Keratinocyte (primary cell): ENCODE measurements around the gene CHTOP. TPM values are rescaled to one million over a fixed set of nuclear protein-coding genes. Genes with fewer than 3 reads are reported as not detected.

Experiments
- DNase-seq: peaks from one replicate; pipeline ENCODE4 v3.0.0-alpha.2; 2011; ENCODE audit warnings: low read depth, missing footprints, low spot score
- FAIRE-seq: peaks from 2 replicates; lab custom pipeline; 2011; peaks lifted over from hg19 to GRCh38; lab: Jason Lieb, UNC
- H2AFZ ChIP-seq: 2 replicates; pipeline ENCODE4 v1.6.0; 2012; ENCODE audit warnings: low read length, control low read depth, inconsistent platforms; ENCODE audit not compliant: control insufficient read depth
- H3K27ac ChIP-seq: 2 replicates; pipeline ENCODE4 v1.5.1; 2011; ENCODE audit warnings: low read length; ENCODE audit not compliant: control insufficient read depth, insufficient read depth
- H3K27me3 ChIP-seq: 3 replicates; pipeline ENCODE4 v1.6.0; 2011; ENCODE audit warnings: low read length; ENCODE audit not compliant: control insufficient read depth, insufficient read depth; ENCODE audit errors: extremely low read depth
- H3K36me3 ChIP-seq, 2 experiments: 2 replicates in 1 of 2; 3 replicates in 1 of 2; pipeline ENCODE4 v1.5.1; 2011; ENCODE audit warnings: low read length in 2 of 2, mild to moderate bottlenecking in 1 of 2; ENCODE audit not compliant: control insufficient read depth in 2 of 2, insufficient read depth in 2 of 2; ENCODE audit errors: extremely low read depth in 1 of 2
- H3K4me1 ChIP-seq: 3 replicates; pipeline ENCODE4 v1.5.1; 2011; ENCODE audit warnings: low read length; ENCODE audit not compliant: control insufficient read depth, insufficient read depth; ENCODE audit errors: extremely low read depth
- H3K4me2 ChIP-seq: 3 replicates; pipeline ENCODE4 v1.6.0; 2011; ENCODE audit warnings: low read depth, low read length; ENCODE audit not compliant: control insufficient read depth, insufficient read depth; ENCODE audit errors: extremely low read depth
- H3K4me3 ChIP-seq, 3 experiments: fragments of 200-600 bp in 1 of 3; sonication (generic) in 1 of 3; 2 replicates in 2 of 3; 3 replicates in 1 of 3; pipeline ENCODE4 v1.5.1; 2011 to 2016; ENCODE audit warnings: low read length in 3 of 3, mild to moderate bottlenecking in 3 of 3, control low read depth in 2 of 3, inconsistent platforms in 1 of 3, low read depth in 1 of 3, mixed read lengths in 1 of 3, mixed run types in 1 of 3, moderate library complexity in 1 of 3; ENCODE audit not compliant: control insufficient read depth in 2 of 3, insufficient read depth in 2 of 3; ENCODE audit errors: extremely low read depth in 1 of 3
- H3K79me2 ChIP-seq: 2 replicates; pipeline ENCODE4 v1.6.0; 2012; ENCODE audit warnings: low read length; ENCODE audit not compliant: control insufficient read depth, insufficient read depth
- H3K9ac ChIP-seq: 3 replicates; pipeline ENCODE4 v1.6.0; 2011; ENCODE audit warnings: low read length; ENCODE audit not compliant: control insufficient read depth, insufficient read depth; ENCODE audit errors: extremely low read depth
- H3K9me1 ChIP-seq: 3 replicates; pipeline ENCODE4 v1.6.0; 2011; ENCODE audit warnings: low read length; ENCODE audit not compliant: control insufficient read depth, insufficient read depth; ENCODE audit errors: extremely low read depth
- H3K9me3 ChIP-seq: 2 replicates; pipeline ENCODE4 v1.5.1; 2012; ENCODE audit warnings: low read depth, low read length; ENCODE audit not compliant: control insufficient read depth
- H4K20me1 ChIP-seq: 3 replicates; pipeline ENCODE4 v1.6.0; 2011; ENCODE audit warnings: low read length; ENCODE audit not compliant: control insufficient read depth, insufficient read depth; ENCODE audit errors: extremely low read depth
- EZH2 ChIP-seq: IDR thresholded peaks from one replicate; pipeline ENCODE4 v1.6.1; 2012; ENCODE audit warnings: inconsistent platforms, mild to moderate bottlenecking, low read length, moderate library complexity
- dilution Hi-C: fragments of 300-500 bp; cut with MboI; formaldehyde crosslinking; loops from one replicate; pipeline ENCODE4 v1.7.0; 2020; ENCODE audit warnings: low sequenced_read_pairs; ENCODE audit not compliant: extremely low pct_ligation_motif_present
- polyA plus RNA-seq, 5 experiments: library from polyadenylated mRNA; depleted of rRNA in 3 of 5; stranded (reverse) in 3 of 5; stranded (forward) in 1 of 5; unstranded in 1 of 5; fragments of >200 nt; gene quantifications; 1 replicate in 1 of 5; 2 replicates in 3 of 5; 3 replicates in 1 of 5; pipeline versions ENCODE4 v1.2.1 to v1.2.3, GENCODE V29; 2011 to 2012; ENCODE audit warnings: missing spikeins in 2 of 5, low read depth in 1 of 5, low replicate concordance in 1 of 5
- TF ChIP-seq, protein P1 (sequence below), 3 experiments: IDR thresholded peaks in 1 of 3; conservative IDR thresholded peaks in 1 of 3; optimal IDR thresholded peaks in 1 of 3; 2 replicates in 2 of 3; 3 replicates in 1 of 3; pipeline versions ENCODE3 to v1.5.1; 2011; ENCODE audit warnings: low read length in 3 of 3, mild to moderate bottlenecking in 3 of 3, moderate library complexity in 2 of 3, control low read depth in 1 of 3, inconsistent platforms in 1 of 3; ENCODE audit not compliant: insufficient read depth in 2 of 3; ENCODE audit errors: extremely low read depth in 1 of 3

Gene CHTOP
- polyA plus RNA-seq, 1 donor (not counting 4 experiments of a cell fraction or from before 2014, with no cell fraction given), result 68.6 TPM

DNA sequence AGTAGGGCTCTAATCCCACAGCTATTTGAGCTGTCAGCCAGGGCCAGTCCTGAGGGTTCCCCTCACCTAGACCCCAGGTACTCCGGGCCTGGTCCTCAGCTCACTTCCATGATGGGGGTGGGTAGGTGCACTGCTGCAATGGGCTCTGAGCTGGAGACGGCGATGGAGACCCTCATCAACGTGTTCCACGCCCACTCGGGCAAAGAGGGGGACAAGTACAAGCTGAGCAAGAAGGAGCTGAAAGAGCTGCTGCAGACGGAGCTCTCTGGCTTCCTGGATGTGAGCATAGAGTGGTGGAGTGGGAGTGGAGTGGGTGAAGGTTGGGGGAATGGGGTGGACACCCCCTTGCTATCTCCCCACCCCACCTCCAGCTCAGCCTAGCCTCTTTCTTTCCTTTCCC lies 3.5 kb upstream of the CHTOP start:
- Histone ChIP-seq H3K9ac (no peak overlapping the region), H3K27me3 (no peaks in the 10 kb centered on the region), H3K4me3 (no peak overlapping the region), H3K9me3 (no peaks in the 10 kb centered on the region), H3K79me2 (peaks cover 25% of the 10 kb centered on the region), H2AFZ (no peak overlapping the region), H3K4me2 (no peak overlapping the region), H3K4me1 (peaks cover 25% of the 10 kb centered on the region), H4K20me1 (no peaks in the 10 kb centered on the region), H3K36me3 (peaks cover 3 to 8% of the 10 kb centered on the region in 2 experiments), H3K27ac (no peak overlapping the region), H3K9me1 (peaks cover 6% of the 10 kb centered on the region)
- TF ChIP-seq, protein P1, sequence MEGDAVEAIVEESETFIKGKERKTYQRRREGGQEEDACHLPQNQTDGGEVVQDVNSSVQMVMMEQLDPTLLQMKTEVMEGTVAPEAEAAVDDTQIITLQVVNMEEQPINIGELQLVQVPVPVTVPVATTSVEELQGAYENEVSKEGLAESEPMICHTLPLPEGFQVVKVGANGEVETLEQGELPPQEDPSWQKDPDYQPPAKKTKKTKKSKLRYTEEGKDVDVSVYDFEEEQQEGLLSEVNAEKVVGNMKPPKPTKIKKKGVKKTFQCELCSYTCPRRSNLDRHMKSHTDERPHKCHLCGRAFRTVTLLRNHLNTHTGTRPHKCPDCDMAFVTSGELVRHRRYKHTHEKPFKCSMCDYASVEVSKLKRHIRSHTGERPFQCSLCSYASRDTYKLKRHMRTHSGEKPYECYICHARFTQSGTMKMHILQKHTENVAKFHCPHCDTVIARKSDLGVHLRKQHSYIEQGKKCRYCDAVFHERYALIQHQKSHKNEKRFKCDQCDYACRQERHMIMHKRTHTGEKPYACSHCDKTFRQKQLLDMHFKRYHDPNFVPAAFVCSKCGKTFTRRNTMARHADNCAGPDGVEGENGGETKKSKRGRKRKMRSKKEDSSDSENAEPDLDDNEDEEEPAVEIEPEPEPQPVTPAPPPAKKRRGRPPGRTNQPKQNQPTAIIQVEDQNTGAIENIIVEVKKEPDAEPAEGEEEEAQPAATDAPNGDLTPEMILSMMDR (optimal IDR thresholded peaks at IDR 0.05 in 1 of 3, IDR thresholded peaks at IDR 0.05 in 1 of 3, conservative IDR thresholded peaks at IDR 0.05 in 1 of 3; ENCODE audit: extremely low read depth in 1 of 3, insufficient read depth in 2 of 3, low read length in 3 of 3), result no peak
- TF ChIP-seq EZH2, result no peak
- FAIRE-seq, result no peak
- DNase-seq, result no peak
- dilution Hi-C loops, result no loop called here

DNA sequence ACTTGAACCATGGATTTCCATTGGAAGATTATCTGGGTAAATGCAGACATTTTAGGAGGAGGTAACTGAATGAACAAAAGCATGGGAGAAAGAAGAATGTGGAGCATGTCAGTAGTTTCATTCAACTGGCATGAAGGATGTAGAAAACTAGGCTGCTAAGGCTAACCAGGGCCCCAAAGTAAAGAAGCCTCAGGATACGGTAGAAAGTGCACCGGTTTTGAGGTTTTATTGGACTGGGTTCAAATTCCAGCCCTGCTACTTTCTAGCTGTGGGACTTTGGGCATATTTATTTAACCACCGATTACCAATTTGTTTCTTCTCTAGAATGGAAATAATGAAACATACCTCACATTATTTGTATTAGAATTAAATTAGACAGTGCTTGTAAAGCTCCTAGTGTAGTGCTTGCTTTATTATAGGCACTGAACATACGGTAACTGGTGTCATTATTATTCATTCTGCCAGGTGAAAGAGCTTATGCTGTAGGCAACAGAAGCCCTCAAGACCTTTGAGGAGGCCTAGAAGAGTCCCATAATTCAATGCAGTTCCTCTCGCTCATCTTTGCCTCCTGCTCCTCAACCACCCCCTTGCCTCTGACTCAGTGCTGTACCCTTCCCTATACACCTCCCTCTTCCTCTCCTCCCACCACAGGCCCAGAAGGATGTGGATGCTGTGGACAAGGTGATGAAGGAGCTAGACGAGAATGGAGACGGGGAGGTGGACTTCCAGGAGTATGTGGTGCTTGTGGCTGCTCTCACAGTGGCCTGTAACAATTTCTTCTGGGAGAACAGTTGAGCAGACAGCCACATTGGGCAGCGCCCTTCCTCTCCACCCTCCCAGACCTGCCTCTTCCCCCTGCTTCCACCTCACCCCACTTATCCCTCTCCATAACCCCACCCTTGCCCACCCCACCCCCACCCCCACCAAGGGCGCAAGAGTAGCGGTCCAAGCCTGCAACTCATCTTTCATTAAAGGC lies 2.5 kb upstream of the CHTOP start:
- peaks cover 6% of the 10 kb centered on the region for H3K9me1 ChIP-seq
- H3K27ac ChIP-seq, result no peak overlapping the region
- H4K20me1 ChIP-seq, result no peaks in the 10 kb centered on the region
- no peak overlapping the region for H3K9ac ChIP-seq
- H3K4me1 ChIP-seq, result peaks cover 21% of the 10 kb centered on the region
- DNase-seq (no peak), FAIRE-seq (no peak)
- H3K27me3 ChIP-seq, result no peaks in the 10 kb centered on the region
- H3K36me3 ChIP-seq, result peaks cover 4 to 9% of the 10 kb centered on the region in 2 experiments
- TF ChIP-seq EZH2, result no peak
- TF ChIP-seq, protein P1 (optimal IDR thresholded peaks at IDR 0.05 in 1 of 3, IDR thresholded peaks at IDR 0.05 in 1 of 3, conservative IDR thresholded peaks at IDR 0.05 in 1 of 3; ENCODE audit: extremely low read depth in 1 of 3, insufficient read depth in 2 of 3, low read length in 3 of 3), result no peak
- H3K79me2 ChIP-seq, result peaks cover 28% of the 10 kb centered on the region
- dilution Hi-C loops, result no loop called here
- no peak overlapping the region for H2AFZ ChIP-seq
- no peak overlapping the region for H3K4me2 ChIP-seq
- no peak overlapping the region for H3K4me3 ChIP-seq
- H3K9me3 ChIP-seq, result no peaks in the 10 kb centered on the region
